Astrocyte of the hippocampus (primary cell): ENCODE measurements around the gene HBZ.
"Not testable (repeated sequence)": the region's sequence is repeated elsewhere in the genome, so short reads cannot be mapped to it uniquely, and the experiment has no call there.

Experiments
- DNase-seq: peaks from one replicate; pipeline ENCODE4 v3.0.0; 2011; ENCODE audit warnings: low read depth, low spot score

Gene HBZ

GRCh38 chr16:179211-180092 lies 27.0 kb downstream of the HBZ start:
- no peak for DNase-seq

- peak; percentile 78 for DNase-seq
Measured at GRCh38 chr16:180101-180675, 27.7 kb downstream of the HBZ start, which contains the start of gene HBQ1. Gene HBQ1, plus strand, starts transcription at chr16:180459. Its CDS starts 28 bp downstream, at chr16:180487.

- DNase-seq, result peak; percentile 87
Measured at GRCh38 chr16:180681-181564, 28.5 kb downstream of the HBZ start.

- DNase-seq, result no peak
Measured at GRCh38 chr16:181565-182021, 29.1 kb downstream of the HBZ start.

GRCh38 chr16:183005-183404 lies 30.6 kb downstream of the HBZ start:
- no peak for DNase-seq

GRCh38 chr16:185213-185612 lies 32.8 kb downstream of the HBZ start:
- no peak for DNase-seq

GRCh38 chr16:185691-186090 lies 33.2 kb downstream of the HBZ start:
- no peak for DNase-seq

- DNase-seq, result no peak
Measured at GRCh38 chr16:187330-187729, 34.9 kb downstream of the HBZ start.

GRCh38 chr16:188674-189073 lies 36.2 kb downstream of the HBZ start:
- DNase-seq, result no peak

GRCh38 chr16:189604-190186 lies 37.3 kb downstream of the HBZ start:
- DNase-seq, result no peak

GRCh38 chr16:191831-192230 lies 39.4 kb downstream of the HBZ start:
- peak; percentile 9 for DNase-seq

GRCh38 chr16:192686-193085 lies 40.2 kb downstream of the HBZ start:
- no peak for DNase-seq

- DNase-seq, result no peak
Measured at GRCh38 chr16:193441-193840, 41.0 kb downstream of the HBZ start.

- peak; percentile 18 for DNase-seq
Measured at GRCh38 chr16:194516-194915, 42.1 kb downstream of the HBZ start.

- DNase-seq, result peak; percentile 58
Measured at GRCh38 chr16:200388-200787, 47.9 kb downstream of the HBZ start.

- no peak for DNase-seq
Measured at GRCh38 chr16:203246-203645, 50.8 kb downstream of the HBZ start.

- not testable (repeated sequence) for DNase-seq
Measured at GRCh38 chr16:204046-204445, 51.6 kb downstream of the HBZ start.
